HS-5 (cell line): Measurements from ENCODE around the gene SPEG.

Source experiments
- DNase-seq: peaks from one replicate; pipeline ENCODE4 v3.0.0-alpha.2; 2012; ENCODE audit warnings: low read depth

Gene SPEG

GRCh38 chr2:219533930-219534661 lies 99.5 kb downstream of the SPEG start:
- no peak for DNase-seq

GRCh38 chr2:219536425-219536824 lies 101.8 kb downstream of the SPEG start:
- DNase-seq: no peak

GRCh38 chr2:219536967-219537366 lies 102.3 kb downstream of the SPEG start:
- DNase-seq: no peak

- DNase-seq: no peak
Observed at GRCh38 chr2:219537657-219538488, 103.2 kb downstream of the SPEG start.

DNA sequence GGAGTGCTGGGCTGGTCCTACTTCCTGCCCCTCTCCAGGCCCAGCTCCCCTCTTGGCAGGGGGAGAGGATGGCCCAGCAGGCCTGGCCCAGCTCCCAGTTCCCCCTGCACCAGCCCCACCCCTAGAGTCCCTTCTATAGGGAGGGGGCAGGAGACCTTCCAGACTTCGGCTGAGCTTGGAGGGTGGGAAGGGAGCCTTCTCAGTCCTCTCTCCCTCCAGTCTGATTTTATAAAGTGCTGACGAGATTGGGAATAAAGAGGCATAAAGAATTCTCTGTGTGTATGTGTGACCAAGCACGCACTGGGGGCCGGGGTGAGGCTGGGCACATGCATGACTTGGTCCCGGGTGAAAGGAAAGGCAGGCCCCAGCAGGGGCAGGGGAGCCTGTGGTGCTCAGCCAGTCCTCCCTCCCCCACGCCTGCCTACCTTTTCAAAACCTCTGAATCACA lies 103.9 kb downstream of the SPEG start:
- DNase-seq: no peak

- DNase-seq: no peak
Observed at GRCh38 chr2:219538956-219539788, 104.5 kb downstream of the SPEG start.

- no peak for DNase-seq
Observed at GRCh38 chr2:219539926-219540678, 105.5 kb downstream of the SPEG start.

DNA sequence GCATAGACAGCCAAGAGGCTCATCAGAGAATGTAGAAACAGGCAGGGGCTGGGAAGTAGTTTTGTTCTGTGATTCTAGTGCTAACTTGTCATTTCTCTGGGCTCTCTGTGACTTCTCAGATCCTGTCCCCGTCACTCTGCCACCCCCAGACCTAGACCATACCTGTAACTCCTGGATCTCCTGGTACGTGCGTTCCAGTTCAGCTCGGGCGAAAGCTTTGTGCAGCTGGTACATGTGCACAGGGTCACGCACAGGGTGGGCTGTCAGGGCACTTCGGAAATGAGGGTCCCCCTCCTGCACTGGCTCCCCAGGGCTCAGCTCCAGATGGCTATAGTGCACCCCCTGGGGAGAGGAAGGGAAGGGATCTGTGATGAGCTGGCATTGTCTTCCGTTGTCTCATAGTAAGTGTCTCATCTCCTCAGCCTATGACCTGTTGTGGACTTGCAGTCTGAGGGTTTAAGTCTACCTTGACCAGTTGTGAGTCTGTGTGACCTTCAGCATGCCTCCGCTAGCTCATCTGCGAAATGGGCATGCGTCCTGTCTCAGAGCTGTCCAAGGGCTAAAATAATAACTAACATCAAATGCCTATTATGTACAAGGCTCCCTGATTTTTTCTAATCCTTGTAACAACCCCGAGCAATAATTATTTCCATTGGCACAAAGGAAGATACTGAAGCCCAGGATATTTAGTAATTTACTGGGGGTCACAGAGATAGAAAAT lies 106.3 kb downstream of the SPEG start:
- DNase-seq: no peak

DNA sequence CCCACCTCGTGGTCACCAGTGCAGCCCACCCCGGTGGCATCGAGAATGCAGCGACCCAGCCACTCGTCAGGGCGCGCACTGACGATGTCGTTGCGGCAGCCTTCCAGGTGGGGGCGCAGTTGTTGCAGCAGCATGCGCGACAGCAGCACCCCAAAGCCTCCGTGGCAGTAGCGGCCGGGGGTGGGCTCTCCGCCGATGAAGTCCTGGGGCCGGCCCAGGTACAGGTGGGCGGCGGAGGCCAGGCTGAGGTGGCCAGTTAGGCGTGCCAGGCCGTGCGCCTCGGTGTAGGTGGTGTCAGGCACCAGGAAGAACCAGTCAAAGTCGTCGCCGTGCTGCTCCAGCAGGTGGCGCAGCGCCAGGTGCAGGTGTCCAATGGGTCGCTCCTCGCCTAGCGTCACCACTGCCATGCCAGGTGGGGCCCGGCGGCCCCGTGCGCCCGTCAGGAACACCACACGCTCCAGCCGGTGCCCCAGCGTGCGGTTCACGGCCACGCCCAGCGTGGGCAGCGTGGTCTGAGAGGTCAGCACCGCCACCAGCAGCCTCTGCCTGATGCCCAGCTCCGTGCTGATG lies 107.1 kb downstream of the SPEG start:
- DNase-seq: no peak

DNA sequence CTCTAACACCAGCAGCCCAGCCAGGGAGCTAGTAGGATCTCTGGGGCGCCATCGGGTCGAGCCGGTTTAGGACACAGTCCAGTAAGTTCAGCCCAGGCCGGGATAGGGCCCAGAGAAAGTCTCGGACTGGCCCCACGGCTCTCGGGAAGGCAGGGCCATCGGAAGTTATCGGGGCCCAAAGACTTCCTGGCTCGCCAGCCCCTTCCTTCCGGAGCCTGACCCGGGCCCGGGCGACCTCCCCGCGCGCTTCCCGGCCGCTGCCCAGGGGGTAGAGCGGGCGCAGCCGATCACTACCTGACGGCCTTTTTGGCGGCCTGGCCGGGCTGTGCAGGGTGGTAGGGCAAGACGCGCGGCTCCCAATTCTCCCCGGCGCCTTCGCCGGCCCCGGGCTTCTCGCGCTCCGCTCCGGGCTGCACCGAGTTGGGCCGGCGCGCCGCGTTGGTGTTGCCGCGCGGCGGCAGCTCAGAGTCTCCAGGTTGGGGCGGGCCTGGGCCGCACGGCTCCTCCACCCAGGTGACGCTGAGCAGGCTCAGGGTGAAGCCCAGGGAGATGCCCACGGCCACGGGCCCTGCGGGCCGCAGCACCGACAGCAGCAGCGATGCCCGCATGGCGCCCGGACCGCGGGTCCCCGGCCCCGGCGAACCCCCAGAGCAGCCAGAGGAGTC lies 108.4 kb downstream of the SPEG start:
- no peak for DNase-seq

DNA sequence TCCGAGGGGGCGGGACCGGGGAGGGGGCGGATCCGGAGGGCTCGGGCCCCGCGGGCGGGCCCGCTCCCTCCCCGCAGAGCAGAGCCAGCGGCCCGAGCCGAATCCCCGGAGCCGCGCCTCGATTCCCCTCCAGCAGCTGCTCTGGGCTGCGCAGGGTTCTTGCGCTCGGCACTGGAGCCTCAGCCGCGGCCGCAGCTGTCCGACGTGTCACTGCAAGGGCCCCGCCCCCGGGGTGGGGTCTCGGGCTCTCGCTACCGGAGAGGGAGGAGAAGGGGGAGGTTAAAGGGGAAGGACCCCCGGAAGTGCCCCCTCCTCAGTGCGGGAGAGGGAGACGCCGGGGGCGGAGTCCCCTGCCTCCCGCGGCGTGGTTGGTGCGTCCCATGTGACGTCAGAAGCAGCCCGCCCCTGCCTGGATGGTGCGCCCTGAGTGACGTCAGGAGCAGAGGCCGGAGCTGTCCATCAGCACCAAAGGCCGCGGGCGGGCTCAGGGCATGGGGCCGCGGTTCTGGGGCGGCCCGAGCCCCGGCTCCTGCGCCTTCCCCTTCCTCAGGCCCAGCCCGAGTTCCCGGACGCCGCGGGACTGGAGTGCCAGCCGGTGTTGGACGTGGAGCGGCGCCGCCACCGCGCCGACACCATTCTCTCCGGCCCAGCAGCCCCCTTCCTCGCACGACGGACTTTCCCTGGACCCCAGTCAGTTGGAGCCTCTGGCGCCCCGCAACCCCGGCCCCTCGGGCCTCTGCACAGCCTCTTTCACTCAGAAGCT lies 109.1 kb downstream of the SPEG start, which contains the start of the genes CHPF and TMEM198:
Gene CHPF (minus strand): TSS at position 214 of the 763 bp plus-strand sequence. CDS start 271 bp downstream, outside the sequence.
Gene TMEM198 (plus strand): TSS at position 433 of the 763 bp plus-strand sequence. CDS start 700 bp downstream, outside the sequence.
- peak; percentile 93 for DNase-seq

DNA sequence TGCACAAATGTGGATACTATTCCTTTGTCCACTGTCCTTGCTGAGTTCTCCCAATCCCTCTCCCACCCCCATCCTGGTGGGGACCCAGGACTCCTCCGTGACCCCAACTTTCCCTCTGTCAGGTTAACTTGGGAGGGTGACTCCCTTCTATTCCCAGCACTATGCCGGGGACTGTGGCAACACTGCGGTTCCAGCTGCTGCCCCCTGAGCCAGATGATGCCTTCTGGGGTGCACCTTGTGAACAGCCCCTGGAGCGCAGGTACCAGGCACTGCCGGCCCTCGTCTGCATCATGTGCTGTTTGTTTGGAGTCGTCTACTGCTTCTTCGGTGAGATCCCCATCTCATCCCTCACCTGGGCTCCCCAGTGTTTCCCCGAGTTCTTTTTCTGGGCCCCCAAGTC lies 109.9 kb downstream of the SPEG start:
- DNase-seq: no peak

GRCh38 chr2:219545295-219545942 lies 110.8 kb downstream of the SPEG start:
- no peak for DNase-seq

DNA sequence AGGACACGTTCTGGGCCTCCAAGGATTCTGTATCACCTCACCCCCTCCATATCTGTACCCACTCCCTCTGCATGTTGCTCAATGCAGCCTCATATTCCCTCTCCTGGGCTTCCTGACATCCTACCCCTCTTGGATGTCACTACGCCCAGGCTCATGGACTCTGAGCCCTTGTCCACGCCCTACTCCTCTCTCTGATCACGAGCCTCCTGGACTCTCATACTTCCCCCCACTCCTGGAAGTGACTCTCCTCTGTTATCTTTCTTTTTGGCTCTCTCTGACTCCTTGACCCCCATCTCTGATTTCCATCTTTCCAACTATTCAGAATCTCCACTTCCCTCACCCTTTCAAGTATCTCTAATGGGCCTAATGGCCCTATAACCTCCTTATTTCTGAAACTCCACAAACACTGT lies 111.3 kb downstream of the SPEG start:
- DNase-seq: no peak

DNA sequence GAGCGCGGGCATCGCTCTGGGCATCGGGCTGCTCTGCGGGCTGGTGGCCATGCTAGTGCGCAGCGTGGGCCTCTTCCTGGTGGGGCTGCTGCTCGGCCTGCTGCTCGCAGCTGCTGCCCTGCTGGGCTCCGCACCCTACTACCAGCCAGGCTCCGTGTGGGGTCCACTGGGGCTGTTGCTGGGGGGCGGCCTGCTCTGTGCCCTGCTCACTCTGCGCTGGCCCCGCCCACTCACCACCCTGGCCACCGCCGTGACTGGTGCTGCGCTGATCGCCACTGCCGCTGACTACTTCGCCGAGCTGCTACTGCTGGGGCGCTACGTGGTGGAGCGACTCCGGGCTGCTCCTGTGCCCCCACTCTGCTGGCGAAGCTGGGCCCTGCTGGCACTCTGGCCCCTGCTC lies 113.0 kb downstream of the SPEG start:
- DNase-seq: no peak
